NCI-H187 treated with DMSO at 0.1 percent for 48 hours (cell line): ENCODE results near the gene DLGAP3.
"Not testable (repeated sequence)": the region's sequence is repeated elsewhere in the genome, so short reads cannot be mapped to it uniquely, and the experiment has no call there.

ENCODE experiments used
- DNase-seq: peaks from one replicate; lab custom pipeline; 2025; lab: John Stamatoyannopoulos, UW

Gene DLGAP3, protein sequence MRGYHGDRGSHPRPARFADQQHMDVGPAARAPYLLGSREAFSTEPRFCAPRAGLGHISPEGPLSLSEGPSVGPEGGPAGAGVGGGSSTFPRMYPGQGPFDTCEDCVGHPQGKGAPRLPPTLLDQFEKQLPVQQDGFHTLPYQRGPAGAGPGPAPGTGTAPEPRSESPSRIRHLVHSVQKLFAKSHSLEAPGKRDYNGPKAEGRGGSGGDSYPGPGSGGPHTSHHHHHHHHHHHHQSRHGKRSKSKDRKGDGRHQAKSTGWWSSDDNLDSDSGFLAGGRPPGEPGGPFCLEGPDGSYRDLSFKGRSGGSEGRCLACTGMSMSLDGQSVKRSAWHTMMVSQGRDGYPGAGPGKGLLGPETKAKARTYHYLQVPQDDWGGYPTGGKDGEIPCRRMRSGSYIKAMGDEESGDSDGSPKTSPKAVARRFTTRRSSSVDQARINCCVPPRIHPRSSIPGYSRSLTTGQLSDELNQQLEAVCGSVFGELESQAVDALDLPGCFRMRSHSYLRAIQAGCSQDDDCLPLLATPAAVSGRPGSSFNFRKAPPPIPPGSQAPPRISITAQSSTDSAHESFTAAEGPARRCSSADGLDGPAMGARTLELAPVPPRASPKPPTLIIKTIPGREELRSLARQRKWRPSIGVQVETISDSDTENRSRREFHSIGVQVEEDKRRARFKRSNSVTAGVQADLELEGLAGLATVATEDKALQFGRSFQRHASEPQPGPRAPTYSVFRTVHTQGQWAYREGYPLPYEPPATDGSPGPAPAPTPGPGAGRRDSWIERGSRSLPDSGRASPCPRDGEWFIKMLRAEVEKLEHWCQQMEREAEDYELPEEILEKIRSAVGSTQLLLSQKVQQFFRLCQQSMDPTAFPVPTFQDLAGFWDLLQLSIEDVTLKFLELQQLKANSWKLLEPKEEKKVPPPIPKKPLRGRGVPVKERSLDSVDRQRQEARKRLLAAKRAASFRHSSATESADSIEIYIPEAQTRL

DNA sequence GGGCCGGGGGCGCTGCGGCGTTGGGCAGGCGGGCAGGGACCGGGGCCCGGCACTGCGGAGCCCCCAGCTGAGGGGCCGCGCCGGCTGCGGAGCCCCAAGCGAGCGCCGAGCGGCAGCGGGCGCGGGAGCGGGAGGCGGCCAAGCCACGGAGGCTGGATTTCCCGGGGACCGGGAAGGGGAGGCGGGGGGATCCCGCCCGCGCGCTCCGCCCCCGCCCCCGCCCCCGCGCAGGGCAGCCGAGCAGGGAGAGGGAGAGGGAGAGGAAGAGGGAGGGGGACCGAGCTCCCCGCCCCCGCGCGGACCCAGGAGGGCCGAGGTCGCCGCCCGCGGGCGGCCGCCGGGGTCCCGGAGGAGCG, at the start of gene DLGAP3:
Gene DLGAP3 (minus strand): TSS at position 154 of the 356 bp plus-strand sequence. CDS start 24,267 bp downstream, outside the sequence.
- no peak for DNase-seq

DNA sequence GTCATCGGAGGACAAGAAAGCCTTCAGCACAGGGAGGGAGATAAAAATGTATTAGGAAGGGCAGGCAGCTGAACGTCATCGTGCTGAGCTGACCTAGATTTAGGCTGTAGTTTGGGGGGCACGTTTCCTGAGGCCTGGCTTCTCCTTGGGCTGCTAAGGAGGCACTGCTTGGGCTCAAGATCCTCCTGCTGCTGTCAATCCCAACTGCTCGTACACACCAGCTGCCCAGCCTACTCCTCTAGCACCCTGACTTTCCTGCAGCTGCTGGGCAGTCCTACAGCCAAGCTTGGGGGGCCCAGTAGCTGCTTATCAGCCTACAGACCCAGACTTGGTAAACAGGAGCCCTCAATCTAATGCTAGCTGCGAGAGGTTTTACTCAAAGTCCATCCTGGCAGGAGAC, 49.5 kb upstream of the DLGAP3 start:
- no peak for DNase-seq

DNA sequence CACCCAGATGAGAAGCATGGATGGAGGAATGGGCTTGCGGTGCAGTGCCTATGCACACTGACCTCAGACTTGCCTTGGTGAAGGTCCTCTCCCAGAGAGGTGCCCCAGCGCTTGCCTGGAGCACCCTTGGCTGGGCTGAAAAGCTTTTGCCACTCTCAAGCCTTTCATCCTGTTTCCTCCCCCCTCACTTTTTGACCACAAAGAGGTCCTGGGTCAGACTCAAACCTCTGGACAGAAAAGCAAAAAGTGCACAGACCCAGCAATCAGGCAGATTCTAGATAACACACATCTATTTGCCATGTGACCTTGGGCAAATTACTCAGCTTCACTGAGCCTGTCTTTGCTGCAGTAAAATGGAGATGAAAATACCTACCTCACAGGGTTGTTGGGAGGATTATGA, 48.4 kb upstream of the DLGAP3 start:
- no peak for DNase-seq

DNA sequence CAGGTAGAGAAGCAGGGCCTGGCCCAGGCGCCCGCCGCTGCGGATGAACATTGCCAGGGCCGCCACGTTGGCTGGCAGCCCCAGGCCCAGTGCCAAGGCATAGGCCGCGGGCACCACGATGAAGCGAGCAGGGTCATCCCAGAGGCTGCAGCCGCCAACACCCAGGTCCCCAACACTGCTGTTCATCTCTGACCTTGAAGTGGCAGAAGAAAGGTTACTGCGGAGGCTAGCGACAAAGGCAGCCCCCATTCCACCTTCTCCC, 47.7 kb upstream of the DLGAP3 start:
- no peak for DNase-seq

DNA sequence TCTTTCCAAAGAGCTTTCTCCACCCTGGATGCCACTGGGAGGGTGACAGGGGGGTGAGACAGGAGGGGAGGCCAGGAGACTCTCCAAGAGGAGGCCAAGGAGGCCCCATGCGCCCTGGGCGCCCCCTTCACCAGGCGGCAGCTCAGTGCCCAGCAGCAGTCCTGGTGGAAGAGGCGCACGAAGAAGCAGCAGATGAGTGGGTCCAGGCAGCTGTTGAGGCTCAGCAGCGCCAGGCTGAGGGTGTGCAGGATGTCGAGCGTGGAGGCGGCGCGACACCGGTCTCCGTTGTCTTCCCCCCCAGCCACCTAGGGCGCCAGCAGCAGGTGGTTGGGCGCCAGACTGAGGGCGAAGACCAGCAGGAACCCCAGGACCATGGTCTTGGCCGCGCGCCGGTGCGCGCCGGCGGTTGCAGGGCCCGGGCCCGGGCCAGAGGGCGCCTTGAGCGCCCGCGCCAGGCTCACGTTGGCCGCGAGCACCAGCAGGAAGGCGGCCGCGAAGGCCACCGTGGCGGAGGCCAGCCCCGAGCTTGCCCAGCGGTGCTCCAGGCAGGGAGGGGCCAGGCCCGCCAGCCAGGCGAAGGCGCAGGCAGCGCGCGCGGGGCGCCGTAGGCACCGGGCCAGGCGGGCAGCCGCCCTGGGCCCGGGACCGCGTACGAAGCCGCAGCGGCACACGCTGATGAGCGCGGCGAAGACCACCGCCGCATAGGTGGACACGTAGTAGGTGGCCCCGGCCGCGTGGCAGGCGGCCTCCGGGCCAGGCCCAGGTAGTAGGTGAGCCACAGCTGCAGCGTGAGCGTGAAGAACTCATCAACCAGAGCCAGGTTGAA, 47.1 kb upstream of the DLGAP3 start:
- no peak for DNase-seq

DNA sequence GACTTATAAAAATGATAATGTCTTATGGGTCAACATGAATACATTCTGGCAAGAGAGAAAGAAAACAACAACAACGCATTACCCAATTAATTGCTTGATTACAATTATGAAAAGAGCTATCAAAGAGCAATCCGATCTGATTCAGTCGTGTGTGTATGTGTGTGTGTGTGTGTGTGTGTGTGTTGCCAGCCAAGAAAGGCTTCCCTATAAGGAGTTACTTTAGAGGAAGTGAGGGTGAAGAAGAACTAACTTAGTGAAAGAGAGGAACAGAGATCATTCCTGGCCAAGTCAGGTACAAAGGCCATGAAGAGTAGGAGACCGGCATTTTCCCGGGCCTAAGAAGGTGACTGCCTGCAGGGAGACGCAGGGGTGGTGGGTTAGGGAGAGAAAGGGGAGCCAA, 46.3 kb upstream of the DLGAP3 start:
- DNase-seq, result no peak

DNA sequence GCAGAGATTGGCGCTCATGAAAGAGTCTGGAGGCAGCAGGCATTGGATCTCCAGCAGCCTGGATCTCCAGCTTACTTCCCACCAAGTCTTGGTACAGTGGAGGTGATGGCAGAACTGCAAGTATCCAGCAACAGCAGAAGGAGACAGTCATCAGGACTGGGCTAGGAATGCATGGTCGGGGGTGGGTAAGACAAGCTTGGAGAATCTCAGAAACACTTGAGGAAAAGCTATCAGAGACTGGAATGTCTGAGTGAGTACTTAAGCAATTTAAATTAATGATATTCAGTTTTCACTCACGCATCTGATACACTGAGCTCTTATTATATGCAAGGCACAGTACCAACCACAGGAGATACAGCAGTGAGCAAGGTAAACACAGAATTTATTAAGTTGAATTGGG, 45.9 kb upstream of the DLGAP3 start:
- DNase-seq, result no peak

DNA sequence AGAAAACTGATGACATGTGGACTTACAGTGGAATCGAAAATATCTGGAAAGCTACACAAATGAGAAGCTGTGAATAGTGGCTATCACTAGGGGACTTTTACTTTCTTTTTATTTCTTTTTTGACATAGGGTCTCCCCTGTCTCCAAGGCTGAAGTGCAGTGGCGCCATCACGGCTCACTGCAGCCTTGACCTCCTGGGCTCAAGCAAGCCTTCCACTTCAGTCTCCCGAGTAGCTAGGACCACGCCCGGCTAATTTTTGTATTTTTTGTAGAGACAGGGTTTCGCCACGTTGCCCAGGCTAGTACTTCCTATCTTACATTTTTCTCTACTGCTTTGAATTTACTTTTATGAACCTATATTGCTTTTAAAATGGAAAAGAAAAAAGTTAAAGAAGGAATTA, 45.2 kb upstream of the DLGAP3 start:
- DNase-seq, result no peak

DNA sequence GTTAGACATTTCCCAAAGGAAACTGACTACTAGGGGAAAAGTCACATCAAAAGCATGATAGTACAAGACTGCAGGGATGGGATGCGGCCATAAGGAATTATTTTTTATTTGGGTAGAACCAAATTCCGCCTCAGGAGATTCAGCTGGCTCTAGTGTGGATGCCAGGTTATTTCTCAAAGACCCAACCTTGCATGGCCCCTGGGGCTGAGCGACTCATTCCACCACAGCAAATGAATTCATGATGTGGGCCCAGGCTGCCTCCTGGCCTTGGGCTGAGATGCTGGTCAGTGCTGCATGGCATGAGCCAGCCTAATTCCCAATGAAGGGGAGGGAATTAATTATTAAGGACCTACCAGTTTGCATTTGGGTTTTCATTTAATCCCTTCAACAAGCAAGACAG, 43.9 kb upstream of the DLGAP3 start:
- DNase-seq, result no peak

DNA sequence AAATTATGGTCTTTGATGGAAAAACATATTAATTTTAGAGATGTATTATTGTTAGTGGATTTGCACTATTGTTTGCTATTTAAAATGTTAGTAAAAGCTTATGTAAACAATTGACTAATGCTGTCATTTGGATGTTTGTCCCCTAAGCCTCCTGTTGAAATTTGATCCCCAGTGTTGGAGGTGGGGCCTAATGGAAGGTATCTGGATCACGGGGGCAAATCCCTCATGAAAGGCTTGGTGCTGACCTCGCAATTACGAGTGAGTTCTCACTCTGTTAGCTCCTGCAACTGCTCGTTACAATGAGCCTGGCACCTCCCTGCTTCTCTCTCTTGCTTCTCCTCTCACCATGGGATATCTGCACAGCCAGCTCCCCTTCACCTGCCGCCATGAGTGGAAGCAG, 41.4 kb upstream of the DLGAP3 start:
- DNase-seq, result no peak

DNA sequence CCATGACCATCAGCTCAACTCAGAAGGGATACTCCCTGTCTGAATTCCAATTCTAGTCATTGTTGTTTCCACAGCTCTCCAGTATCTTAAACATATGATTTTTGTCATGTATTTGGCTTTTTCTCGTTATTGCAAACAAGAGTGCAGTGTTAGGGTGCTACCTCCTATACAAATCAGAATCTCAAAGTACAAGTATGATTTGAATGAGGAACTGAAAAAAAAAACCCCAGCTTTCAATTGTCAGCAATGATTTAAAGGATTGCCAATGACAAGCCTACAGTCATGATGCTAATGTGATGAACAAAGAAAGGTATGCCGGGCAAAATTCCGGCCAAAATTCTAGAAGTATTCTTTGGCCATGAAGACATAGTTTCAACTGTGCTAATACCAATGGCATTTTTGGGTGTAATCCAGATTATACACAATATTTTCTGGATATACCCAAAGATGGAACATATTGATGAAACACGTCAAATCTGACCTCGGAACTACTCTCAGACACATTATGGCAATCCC, 40.8 kb upstream of the DLGAP3 start:
- DNase-seq, result no peak

DNA sequence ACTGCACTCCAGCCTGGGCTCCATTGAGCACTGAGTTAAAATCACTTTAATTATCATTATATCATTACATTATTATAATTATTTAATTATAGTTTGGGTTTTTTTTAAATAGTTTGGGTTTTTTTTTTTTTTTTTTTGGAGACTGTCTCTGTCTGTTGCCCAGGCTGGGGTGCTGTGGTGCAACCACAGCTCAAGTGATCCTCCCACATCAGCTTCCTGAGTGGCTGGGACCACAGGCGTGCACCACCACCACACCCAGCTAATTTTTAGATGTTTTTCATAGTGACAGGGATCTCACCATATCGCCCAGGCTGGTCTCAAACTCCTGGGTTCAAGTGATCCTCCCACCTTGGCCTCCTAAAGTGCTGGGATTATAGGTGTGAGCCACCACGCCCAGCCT, 38.8 kb upstream of the DLGAP3 start:
- DNase-seq, result not testable (repeated sequence)

DNA sequence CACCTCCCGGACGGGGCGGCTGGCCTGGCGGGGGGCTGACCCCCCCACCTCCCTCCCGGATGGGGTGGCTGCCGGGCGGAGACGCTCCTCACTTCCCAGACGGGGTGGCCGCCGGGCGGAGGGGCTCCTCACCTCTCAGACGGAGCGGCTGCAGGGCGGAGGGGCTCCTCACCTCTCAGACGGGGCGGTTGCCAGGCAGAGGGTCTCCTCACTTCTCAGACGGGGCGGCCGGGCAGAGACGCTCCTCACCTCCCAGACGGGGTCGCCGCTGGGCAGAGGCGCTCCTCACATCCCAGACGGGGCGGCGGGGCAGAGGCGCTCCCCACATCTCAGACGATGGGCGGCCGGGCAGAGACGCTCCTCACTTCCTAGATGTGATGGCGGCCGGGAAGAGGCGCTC, 38.2 kb upstream of the DLGAP3 start:
- not testable (repeated sequence) for DNase-seq

DNA sequence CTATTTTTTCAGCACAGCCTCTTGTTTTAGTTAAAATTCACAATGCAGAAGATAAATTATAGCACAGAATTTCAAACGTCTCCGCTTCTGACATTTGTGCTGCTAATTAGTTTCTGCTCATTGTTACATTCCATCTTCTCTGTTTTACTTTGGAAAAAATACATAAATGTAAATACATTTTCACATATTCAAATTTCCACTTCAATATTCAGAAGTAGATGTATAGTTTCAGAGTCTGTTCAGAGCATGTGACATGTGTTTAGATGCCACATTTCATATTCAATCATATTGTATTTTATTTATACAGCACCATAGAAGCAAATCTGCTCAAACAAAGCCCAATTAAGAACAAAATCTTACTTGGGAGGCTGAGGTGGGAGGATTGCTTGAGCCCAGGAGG, 36.1 kb upstream of the DLGAP3 start:
- DNase-seq, result no peak

DNA sequence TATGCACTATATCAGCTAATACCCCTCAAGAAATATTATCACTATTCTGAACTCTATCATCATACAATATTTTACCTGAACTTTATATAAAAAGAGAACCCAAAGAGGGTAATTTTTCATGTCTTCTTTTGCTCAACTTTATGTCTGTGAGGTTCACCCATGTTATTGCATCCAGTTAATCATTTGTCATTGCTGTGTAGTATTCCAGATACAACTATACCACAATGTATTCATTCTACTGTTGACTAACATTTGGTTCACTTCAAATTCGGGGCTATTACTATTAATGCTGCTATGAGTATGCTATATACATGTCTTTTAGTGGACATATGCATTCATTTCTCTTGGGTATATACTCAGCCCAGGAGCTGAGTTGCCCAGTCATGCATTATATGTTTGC, 21.0 kb upstream of the DLGAP3 start:
- DNase-seq, result no peak

DNA sequence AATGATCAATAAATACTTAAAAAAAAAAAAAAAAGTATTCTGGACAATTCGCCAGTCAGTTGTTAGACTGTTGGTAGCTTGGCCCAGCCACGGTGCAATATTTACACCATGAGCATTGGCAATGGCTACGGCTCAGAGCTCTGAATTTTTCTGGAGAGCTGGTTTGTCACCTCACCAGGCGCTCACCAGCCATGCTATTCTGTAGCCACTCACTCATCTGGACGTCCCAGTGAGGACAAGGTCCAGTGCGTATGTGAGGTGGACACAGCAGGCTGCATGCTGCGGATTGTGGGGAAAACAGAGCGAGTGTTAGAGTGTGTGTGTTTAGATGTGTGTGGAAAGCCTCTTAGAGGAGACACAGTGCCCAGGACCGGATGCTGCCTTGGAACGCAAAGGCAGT, 19.3 kb upstream of the DLGAP3 start:
- not testable (repeated sequence) for DNase-seq

DNA sequence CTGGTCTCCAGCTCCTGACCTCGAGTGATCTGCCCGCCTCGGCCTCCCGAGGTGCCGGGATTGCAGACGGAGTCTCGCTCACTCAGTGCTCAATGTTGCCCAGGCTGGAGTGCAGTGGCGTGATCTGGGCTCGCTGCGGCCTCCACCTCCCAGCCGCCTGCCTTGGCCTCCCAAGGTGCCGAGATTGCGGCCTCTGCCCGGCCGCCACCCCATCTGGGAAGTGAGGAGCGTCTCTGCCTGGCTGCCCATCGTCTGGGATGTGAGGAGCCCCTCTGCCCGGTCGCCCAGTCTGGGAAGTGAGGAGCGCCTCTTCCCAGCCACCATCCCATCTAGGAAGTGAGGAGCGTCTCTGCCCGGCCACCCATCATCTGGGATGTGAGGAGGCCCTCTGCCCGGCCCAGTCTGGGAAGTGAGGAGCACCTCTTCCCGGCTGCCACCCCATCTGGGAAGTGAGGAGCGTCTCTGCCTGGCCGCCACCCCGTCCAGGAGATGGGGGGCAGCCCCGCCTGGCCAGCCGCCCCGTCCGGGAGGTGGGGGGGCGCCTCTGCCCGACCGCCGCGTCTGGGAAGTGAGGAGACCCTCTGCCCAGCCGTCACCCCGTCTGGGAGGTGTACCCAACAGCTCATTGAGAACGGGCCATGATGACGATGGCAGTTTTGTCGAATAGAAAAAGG, 18.3 kb upstream of the DLGAP3 start:
- DNase-seq, result not testable (repeated sequence)

DNA sequence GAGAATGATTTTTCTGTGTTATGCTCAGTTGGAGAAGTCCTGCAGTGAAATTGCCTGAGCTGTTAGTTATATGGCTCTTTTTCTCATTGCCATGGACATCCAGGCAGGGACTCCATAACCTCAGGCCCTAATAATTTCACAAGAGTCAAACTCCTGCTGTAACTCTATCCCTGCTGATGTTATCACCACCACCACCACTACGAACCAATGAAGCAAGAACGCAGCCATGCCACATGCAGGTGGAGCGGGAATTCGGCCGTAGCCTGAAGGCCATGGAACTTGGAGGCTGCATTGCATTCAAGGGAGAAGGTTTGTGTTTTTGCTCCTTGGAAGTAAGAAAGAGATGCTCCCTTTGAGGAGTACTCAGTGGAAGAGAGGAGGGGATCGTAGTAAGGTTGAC, 16.8 kb upstream of the DLGAP3 start:
- no peak for DNase-seq

DNA sequence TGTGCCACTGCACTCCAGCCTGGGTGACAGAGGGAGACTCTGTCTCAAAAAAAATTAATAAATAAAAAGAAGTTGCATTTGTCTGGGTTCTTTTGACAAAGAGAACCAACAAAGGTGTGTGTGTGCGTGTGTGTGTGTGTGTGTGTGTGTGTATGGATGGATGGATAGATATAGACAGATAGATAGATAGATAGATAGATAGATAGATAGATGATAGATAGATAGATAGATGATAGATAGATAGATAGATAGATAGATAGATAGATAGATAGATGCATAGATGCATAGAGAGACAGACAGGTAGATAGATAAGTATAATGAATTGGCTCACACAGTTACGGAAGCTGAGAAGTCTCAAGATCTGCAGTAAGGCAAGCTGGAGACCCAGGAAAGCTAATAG, 12.3 kb upstream of the DLGAP3 start:
- not testable (repeated sequence) for DNase-seq

DNA sequence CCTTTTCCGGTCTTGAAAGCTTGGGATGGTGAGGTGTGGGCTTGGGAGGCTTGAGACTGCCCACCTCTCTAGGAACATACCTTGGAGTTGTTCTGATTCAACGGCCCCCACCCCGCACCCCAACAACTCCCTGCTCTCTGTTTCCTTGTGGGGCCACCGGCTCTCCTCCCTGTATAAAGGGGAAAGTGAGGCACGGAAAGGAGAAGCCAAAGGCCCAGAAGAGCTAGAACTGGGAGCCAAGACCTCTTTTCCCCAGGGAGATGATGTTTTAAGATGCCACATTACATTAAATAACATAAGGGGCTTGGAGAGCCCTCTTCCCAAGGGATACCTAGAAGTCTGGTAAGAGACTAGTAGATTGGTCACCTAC, 1.2 kb upstream of the DLGAP3 start:
- no peak for DNase-seq

DNA sequence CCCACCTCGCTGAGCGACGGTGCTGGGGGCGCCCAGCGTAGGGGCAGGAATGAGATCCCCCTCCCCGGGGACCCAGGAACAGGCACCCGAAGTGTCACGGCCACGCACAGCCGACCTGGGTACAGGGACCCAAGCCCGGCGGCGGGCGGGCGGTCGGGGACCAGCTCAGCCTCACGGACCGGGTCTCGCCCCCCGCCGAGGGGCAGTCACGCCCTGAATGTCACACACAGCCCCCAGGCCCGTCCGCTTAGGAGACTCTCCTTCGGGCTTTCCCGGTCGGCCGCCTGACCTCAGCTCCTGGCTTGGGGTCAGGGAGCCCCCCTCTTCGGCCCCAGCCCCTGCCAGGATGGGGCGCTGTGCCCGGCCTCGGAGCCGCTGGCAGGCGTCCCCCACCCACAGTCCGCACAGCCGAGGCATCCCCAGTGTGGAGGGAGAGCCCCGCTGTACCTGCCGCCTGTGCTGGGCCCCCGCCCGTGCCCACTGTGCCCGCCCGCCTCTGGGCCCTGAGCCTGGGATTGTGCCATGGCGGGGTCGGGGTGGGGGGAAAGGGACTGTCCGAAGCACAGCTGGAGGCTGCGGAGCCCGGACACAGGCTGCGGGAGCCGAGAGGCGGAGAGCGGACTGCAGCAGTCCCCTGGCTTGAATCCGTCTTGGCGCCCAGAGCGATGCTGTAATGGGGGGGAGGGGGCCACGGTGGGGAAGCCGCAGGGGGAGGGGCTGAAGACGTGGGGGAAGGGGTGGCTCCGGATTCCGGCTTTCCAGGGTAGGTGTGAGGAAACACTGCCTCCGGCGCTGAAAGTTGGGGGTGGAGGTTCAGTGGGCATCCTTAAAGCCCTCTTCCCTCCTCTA, 627 bp upstream of the DLGAP3 start:
- DNase-seq, result no peak
